ENCODE results near the gene KRTAP12-4.
"Not testable (repeated sequence)": the region's sequence is repeated elsewhere in the genome, so short reads cannot be mapped to it uniquely, and the experiment has no call there.

Gene KRTAP12-4

DNA sequence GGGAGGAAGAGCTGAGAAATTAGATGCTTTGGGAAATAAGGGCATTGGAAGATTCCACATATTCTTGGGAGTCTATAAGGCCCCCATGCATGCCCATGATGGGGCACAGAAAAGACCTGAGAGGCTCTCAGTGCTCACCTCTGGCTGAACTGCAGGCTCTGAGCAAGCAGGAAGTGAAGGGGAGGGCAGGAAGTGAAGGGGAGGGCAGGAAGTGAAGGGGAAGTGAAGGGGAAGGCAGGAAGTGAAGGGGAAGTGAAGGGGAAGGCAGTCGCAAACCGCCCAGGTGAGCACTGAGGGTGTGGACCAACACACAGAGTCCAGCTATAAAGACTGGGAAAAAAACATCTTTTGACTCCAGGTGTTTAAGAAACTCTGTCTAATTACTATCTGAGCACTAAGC, 24.0 kb downstream of the KRTAP12-4 start:
- no peak for DNase-seq (ENCODE audit: low read depth)

DNA sequence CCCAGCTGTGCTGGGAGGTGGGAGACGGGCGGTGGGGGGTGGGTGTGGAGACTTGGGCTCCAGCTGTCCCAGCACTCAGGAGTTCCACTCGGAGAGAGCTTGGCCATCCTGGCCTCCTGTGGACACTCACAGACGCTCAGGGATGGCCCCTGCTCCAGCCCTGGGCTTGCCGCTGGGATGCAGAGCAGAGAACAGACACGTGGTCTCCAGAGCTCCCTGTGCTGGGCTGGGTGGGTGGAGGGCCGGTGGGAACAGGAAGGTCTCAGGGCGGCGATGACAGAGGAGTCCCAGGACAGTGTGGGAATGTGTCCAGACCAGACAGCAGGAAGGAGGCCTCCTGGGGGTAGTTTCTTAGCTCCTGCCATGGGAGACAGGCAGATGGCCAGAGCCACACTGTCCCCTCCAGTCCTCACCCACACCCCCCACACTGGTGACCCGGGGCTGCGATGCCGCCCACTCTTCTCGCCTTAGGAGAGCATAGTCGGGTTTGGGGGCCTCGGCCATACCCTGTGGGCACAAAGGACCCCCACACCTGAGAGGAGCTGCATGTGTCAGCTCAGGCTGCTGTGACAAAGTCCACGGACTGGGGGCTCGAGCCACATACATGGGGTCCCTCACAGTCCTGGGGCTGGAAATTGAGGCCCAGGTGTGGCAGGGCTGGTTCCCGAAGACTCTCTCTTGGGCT, 25.6 kb downstream of the KRTAP12-4 start:
- DNase-seq (ENCODE audit: low read depth): no peak

DNA sequence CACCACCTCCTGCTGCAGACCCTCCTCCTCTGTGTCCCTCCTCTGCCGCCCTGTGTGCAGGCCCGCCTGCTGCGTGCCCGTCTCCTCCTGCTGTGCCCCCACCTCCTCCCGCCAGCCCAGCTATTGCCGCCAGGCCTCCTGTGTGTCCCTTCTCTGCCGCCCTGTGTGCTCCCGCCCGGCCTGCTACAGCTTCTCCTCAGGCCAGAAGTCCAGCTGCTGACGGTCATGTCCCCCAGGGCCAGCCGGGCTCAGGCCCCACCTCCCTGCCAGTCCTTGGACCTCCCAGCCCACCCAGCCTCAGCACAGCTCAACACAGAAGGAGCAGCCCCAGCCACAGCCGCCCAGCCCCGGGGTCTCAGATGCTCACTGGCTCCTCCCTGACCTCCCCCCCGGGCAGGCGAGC, 26.6 kb downstream of the KRTAP12-4 start:
- not testable (repeated sequence) for DNase-seq (ENCODE audit: low read depth)

DNA sequence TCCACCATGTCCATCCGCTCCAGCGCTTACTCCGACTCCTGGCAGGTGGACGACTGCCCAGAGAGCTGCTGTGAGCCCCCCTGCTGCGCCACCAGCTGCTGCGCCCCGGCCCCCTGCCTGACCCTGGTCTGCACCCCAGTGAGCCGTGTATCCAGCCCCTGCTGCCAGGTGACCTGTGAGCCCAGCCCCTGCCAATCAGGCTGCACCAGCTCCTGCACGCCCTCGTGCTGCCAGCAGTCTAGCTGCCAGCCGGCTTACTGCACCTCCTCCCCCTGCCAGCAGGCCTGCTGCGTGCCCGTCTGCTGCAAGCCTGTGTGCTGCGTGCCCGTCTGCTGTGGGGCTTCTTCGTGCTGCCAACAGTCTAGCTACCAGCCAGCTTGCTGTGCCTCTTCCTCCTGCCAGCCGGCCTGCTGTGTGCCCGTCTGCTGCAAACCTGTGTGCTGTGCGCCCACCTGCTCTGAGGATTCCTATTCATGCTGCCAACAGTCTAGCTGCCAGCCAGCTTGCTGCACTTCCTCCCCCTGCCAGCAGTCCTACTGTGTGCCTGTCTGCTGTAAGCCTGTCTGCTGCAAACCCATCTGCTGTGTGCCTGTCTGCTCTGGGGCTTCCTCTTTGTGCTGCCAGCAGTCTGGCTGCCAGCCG, 27.2 kb downstream of the KRTAP12-4 start:
- DNase-seq (ENCODE audit: low read depth): not testable (repeated sequence)

DNA sequence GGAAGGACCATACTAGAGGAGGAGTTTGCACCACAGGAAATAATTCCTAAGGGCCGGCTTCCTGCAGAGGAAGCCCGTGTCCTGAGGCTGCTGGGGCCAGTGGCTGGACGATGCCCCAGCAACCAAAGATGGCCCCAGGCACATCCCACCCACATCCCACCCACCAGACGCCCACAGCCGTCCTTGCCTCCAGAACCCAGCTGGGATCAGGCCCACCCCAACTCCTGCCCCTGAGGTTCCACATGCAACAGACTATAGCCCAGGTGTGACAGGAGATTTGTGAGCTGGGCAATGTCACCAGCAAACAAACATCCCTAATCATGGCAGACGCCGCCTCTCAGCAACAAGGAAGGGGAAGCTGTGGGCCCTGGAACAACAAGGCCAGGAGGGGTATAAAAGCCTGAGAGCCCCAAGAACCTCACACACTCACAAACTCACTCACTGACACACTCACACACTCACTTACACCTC, 27.8 kb downstream of the KRTAP12-4 start, which contains the start of gene KRTAP10-9:
TSS of gene KRTAP10-9 (plus strand) at position 421 of the 471 bp plus-strand sequence. CDS start 79 bp downstream, outside the sequence.
- DNase-seq (ENCODE audit: low read depth): no peak

DNA sequence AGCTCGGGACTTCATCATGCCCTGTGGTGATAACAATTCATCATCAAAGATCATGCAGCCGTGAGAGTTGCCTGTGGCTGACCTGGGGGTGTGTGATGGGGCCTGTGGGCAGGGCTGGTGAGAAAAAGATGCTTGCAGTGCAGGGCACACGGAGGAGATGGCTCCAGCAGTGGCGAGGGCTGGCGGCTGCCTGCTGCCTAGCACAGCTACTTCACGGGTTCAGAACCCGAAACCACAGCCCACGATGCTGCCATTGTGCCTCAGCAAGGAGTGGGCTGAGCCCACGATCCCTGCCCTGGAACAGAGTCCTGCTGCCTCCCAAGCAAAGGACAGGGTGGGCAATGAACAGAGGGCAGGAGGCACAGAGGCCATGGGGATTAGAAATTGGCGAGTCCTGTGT, 28.2 kb downstream of the KRTAP12-4 start:
- no peak for DNase-seq (ENCODE audit: low read depth)

DNA sequence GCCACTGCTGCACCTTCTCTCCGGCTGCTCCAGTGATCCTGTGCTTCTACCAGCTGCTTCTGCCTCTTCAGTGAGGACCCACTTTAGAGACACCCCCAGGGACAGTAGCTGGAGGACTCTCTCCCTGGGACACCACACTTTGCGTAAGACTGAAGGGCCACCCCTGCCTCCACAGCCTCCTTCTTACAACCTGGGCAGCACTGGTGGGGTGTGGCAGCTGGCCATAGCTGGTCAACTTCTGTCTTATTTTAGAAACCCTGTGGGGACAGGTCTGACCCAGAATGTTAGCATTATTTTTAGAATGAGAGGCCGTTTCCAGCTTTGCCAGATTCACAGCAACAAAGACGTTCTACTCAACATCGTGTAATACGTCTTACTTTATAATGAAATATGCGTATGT, 28.7 kb downstream of the KRTAP12-4 start:
- no peak for DNase-seq (ENCODE audit: low read depth)

DNA sequence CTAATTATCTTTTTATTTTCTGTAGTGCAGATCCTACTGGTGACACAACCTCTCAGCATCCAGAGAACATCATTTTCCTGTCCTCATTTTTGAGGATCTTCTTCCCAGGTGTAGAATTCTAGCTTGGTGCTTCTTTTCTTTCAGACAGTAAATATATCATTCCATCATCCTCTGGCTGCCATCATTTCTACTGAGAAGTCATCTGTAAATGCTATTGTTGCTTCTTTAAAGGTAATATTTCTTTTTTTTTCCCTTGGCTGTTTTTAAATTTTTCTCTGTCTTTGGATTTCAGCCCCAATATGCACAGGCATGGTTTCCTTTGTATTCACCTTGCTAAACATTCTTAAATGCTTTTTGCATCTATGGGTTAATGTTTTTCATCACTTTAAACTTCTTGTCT, 30.9 kb downstream of the KRTAP12-4 start:
- DNase-seq (ENCODE audit: low read depth): no peak

DNA sequence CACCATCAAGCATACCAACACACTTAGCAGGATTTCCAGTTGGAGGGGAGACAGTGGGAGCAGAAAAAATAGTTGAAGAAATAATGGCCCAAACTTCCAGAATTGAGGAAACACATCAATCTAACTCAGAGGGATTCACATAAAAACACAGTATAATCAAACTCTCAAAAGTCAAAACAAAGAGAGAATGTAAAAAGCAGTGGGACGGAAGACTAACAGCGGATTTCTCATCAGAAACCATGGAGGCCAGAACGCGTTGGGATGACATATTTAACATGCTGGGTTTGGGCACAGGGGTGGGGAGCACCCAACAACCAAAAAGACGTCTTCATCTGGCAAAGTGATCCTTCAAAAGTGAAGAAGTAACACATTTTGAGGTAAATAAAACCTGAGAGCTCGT, 34.6 kb downstream of the KRTAP12-4 start:
- DNase-seq (ENCODE audit: low read depth): no peak

DNA sequence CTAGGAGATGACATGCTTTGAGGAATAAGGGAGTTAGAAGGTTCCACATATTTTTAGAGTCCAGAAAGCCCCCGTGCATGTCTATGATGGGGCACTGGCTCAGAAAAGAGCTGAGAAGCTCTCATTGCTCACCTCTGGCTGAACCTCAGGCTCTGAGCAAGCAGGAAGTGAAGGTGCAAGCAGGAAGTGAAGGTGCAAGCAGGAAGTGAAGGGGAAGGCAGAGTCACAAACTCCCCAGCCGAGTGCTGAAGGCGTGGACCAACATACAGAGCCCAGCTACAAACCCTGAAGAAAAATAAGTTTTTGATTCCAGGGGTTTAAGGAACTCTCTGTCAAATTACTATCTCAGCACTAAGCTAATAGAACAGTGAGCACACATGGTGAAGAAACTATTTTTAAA, 35.5 kb downstream of the KRTAP12-4 start:
- DNase-seq (ENCODE audit: low read depth): no peak

DNA sequence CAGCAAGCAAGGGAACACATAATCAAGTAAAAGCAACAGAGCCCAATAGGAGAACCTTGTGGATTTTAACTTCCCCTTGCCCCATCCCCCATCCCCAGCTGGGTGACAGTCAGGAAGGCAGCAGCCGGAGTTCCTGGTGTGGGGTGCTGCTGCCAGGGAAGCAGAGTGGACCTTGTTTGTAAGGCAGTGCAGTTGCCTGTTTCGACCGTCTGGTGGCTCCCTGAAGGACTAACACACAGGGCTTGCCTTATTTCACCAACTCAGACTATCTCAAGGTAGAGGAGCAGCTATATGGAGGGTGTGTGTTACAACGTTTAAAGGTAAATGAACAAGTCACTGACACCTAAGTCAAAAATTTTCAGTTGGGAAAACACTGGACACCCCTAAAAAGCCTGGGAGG, 36.0 kb downstream of the KRTAP12-4 start:
- DNase-seq (ENCODE audit: low read depth): peak; percentile 4

DNA sequence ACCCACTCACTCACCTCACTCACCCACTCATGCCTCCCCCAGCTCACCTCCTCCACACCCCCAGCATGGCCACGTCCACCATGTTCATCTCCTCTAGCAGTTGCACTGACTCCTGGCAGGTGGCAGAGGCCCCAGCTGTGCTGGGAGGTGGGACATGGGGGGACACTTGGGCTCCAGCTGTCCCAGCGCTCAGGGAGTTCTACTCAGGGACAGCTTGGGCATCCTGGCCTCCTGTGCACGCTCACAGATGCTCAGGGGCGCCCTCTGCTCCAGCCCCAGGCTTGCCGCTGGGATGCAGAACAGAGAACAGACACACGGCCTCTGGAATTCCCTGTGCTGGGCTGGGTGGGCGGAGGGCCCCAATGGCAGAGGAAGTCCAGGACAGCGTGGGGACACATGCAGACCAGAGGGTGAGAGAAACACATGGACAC, 37.4 kb downstream of the KRTAP12-4 start:
- no peak for DNase-seq (ENCODE audit: low read depth)

DNA sequence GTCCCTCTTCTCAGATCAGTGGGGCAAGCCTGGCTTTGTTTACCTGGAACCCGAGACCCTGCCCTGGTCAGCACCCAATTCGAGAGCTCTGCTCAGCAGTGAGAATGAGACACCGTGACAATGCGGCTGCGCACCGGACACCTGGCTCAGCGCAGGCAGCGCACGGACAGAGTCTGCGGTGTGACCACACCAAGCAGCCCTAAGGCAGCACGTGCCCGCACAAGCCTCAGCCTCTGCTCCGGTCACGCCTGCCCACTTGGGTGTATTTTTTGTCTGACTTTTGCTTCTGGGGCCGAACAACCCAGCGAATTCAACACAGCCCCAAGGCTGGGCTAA, 37.9 kb downstream of the KRTAP12-4 start:
- no peak for DNase-seq (ENCODE audit: low read depth)

DNA sequence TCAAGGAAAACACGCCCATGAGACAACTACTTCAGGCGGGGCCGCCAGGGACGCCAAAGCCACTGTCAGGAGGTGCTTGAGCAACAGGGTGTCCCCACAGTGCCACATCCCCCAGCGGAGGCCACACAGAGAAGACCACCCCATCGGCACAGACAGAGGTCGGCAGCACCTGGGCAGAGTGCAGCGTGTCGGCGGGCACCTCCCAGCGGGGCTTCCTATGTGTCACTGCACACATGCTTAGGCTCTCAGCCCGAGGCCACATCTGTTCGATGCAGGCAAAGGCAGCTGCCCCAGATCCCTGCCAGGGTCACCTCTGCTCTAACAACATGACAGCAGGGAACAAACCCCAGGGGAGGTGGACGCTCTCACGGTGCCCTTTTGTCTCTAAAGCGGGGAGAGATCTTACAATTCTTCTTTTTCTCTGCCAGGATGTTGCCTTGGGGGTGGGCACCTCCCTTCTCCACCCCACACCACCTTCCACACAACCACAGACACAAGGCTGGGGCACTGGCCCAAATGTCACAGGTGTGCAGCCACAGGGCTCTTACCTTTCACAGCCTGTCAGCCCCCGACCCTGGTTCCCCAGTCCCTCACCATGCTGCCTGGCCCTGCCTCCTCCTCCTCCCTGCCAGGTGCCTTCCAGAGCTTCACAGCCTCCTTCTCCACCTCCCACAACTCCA, 38.4 kb downstream of the KRTAP12-4 start:
- DNase-seq (ENCODE audit: low read depth): no peak

DNA sequence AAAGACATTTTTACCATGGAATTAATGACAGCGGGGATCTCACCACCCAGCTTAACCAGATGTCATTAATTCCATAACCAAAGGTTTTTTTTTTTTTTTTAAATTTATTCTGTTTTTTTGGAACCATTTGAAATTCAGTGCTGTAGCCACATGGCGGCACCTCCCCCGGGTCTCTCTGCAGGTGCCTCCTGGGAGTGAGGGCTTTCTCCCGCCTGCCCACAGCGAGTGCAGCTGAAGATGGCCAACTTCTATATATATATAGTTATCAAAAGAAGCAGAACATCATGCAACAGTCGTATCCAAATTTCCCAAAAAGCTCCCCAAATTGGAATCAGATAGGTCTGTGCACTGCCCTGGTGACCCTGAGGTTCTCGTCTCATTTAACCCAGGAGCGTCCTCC, 39.0 kb downstream of the KRTAP12-4 start:
- DNase-seq (ENCODE audit: low read depth): no peak

DNA sequence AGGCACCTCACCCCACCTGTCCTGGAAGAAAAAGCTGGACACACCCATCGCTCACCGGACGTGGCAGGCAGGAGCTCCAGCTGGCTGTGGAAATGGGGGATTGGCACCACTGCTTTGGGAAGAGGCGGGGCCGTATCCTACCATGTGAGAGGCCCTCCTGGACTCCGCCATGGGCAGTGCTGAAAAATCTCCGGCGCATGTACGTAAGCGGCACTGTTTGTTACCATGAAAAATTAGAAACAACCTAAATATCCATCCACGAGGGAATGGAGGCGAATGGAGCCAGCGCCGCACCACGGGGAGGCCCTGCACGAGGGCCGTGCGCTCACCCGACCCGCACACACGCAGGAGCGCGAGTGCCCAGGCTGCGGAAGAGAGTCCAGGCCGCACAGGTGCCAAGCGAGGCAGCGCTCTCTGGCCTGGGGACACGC, 39.5 kb downstream of the KRTAP12-4 start:
- no peak for DNase-seq (ENCODE audit: low read depth)

DNA sequence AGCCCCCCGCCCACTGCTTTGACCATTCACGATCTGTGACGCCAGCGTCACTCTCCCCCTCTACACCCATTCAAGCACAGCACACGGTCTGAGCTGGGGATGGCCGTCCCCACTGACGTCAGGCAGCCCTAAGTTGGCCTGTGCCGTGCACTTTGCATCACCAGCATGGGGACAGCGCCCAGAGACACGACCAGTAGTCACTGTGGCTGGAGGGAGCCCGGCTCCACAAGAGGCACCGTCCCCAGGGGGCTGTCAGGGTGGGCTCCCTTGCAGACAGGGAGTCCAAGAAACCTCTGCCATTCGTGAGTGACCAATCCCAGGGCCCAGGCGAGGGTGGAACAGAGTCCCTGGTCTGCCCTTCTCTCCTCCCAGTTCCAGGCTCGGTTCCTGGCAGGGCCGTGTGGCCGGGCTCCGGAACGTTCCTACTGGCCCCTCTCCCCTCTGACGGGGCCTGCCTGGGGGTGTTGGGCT, 40.3 kb downstream of the KRTAP12-4 start:
- no peak for DNase-seq (ENCODE audit: low read depth)

DNA sequence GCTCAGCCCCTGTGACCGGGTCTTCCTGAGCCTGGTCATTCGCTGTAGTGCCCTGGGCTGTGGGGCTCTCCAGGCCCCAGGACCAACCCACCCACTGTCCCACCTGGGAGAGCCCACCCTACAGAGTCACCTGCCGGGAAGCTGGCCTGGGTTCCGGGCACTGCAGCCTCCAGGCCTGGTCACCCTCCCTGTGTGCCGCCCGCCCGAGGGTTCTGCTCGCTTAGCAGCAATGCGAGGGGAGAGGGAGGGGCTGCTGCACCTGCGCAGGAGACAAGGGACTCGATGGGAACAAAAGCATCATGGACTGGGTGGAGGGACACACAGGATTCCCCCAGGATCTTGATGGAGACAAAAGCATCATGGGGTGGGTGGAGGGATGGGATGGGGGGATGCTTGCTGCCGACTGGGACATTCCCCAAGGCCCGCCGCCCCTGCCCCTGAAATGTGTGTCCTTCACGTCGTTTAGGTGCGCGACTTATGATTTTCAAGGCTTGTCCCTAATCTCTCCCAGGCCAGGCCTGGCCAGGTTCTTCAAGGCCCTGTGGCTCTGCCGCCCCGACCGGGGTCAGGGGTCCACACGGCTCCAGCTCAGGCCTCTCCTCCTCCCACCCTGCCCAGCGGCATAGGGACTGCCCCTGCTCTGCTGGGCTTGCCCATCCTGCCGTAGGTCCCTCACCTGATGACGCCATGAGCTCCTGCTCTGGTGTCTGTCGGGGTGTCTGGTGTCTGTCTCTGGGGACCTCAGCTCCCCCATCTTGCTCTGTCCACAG, 40.9 kb downstream of the KRTAP12-4 start:
- DNase-seq (ENCODE audit: low read depth): no peak

DNA sequence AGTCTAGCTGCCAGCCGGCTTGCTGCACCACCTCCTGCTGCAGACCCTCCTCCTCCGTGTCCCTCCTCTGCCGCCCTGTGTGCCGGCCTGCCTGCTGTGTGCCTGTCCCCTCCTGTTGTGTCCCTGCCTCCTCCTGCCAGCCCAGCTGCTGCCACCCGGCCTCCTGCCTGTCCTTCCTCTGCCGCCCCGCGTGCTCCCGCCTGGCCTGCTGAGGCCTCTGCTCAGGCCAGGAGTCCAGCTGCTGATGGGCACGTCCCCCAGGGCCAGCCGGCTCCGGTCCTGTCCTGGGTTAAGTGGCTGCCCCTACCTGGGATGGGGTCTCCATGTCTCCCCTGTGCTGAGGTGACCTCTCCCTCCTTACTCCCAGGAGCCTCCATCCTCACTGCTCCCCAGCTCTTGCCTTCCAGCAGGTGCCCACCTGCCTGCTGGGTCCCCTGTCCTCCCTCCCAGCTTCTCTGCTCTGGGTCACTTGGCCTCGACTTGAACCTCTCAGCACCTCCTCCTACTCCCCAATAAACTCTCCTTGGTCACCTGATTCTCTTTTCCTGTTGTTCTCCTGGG, 41.7 kb downstream of the KRTAP12-4 start:
- no peak for DNase-seq (ENCODE audit: low read depth)

DNA sequence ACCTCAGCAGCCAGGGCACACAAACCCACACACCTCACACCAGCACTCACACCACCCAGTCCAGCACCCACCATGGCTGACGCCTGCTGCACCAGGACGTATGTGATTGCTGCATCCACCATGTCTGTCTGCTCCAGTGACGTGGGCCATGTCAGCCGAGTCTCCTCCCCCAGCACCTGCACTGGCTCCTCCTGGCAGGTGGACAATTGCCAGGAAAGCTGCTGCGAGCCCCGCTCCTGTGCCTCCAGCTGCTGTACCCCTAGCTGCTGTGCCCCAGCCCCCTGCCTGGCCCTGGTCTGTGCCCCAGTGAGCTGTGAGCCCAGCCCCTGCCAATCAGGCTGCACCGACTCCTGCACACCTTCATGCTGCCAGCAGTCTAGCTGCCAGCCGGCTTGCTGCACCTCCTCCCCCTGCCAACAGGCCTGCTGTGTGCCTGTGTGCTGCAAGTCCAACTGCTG, 42.4 kb downstream of the KRTAP12-4 start, which contains the start of gene KRTAP10-8:
TSS of gene KRTAP10-8 (plus strand) at position 51 of the 458 bp plus-strand sequence. CDS start at position 73, 22 bp downstream.
- no peak for DNase-seq (ENCODE audit: low read depth)

DNA sequence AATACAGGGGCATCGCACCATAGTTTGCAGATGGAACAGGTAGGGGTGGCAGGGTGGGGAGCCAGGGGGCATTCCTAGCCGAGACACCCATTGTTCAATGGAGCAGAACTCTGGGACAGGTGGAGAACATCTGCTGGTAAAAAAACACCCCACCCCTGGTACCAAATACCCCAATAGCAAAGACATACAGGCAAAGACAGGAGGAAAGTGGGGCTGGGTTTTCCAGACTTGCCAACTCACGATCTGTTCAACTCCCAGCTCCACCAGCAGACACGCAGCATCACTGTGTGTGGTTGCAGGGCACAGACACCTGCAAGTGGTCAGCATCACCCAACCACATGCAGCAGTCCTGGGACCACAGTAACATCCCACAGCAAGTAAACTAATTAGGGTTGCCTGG, 42.9 kb downstream of the KRTAP12-4 start:
- DNase-seq (ENCODE audit: low read depth): no peak
